B cell (primary cell): Measurements from ENCODE around the gene CCDC138. TPM values are rescaled to one million over a fixed set of nuclear protein-coding genes. Genes with fewer than 3 reads are reported as not detected.
A peak's percentile ranks its signal among the peaks of the same experiment; 100 is the strongest.

Experiments used
- ATAC-seq: fragments of 200-7000 bp; cut with Tn5 transposase; one replicate; pipeline ENCODE4 v1.10.0; 2021; ENCODE audit warnings: low read depth, mild to moderate bottlenecking, moderate number of reproducible peaks, moderate library complexity
- CTCF ChIA-PET: fragments of 350-600 bp; sonication (Branson Sonifier 250); formaldehyde crosslinking; loops from one replicate; lab custom pipeline; 2021; ENCODE audit warnings: antibody characterized with exemption, inconsistent platforms; lab: Charles Lee
- POLR2A ChIA-PET: fragments of 350-600 bp; sonication (Branson Sonifier 250); formaldehyde crosslinking; loops from one replicate; lab custom pipeline; 2021; ENCODE audit warnings: antibody characterized with exemption; lab: Charles Lee
- DNase-seq: peaks from one replicate; pipeline ENCODE4 v3.0.0; 2013
- H2AFZ ChIP-seq: 2 replicates; pipeline ENCODE4 v1.6.1; 2012; ENCODE audit warnings: mild to moderate bottlenecking, low read depth, low read length; ENCODE audit not compliant: insufficient read depth, poor library complexity, severe bottlenecking
- H3K27ac ChIP-seq, 2 donors: 1 replicate in 1 of 2; 2 replicates in 1 of 2; pipeline ENCODE4 v1.5.1; 2012 to 2013; ENCODE audit warnings: low read length in 2 of 2, mild to moderate bottlenecking in 2 of 2, moderate library complexity in 1 of 2
- H3K27me3 ChIP-seq, 4 experiments: fragments of 200-600 bp in 1 of 4; sonication (generic) in 1 of 4; replicated peaks in 1 of 4; 1 replicate in 2 of 4; 2 replicates in 2 of 4; pipeline versions ENCODE4 v1.6.1 to v1.7.0; 2013 to 2016; ENCODE audit warnings: low read length in 3 of 4, mild to moderate bottlenecking in 2 of 4, mixed read lengths in 1 of 4, moderate library complexity in 1 of 4; ENCODE audit not compliant: insufficient read depth in 4 of 4, control insufficient read depth in 3 of 4; ENCODE audit errors: control extremely low read depth in 1 of 4
- H3K36me3 ChIP-seq, 2 experiments: replicated peaks in 1 of 2; 1 replicate in 1 of 2; 2 replicates in 1 of 2; pipeline versions ENCODE4 v1.6.1 to v1.7.1; 2013; ENCODE audit warnings: low read length in 1 of 2; ENCODE audit not compliant: insufficient read depth in 2 of 2, control insufficient read depth in 1 of 2; ENCODE audit errors: control extremely low read depth in 1 of 2, extremely low read depth in 1 of 2
- H3K4me1 ChIP-seq, 2 donors: fragments of 200-600 bp in 1 of 2; sonication (generic) in 1 of 2; 1 replicate in 1 of 2; 2 replicates in 1 of 2; pipeline versions ENCODE4 v1.5.1 to v1.6.1; 2013 to 2017; ENCODE audit warnings: low read length in 2 of 2; ENCODE audit not compliant: control insufficient read depth in 2 of 2, insufficient read depth in 2 of 2
- H3K4me2 ChIP-seq: replicated peaks from 2 replicates; pipeline ENCODE3; 2012; ENCODE audit warnings: mild to moderate bottlenecking, low read depth, low read length; ENCODE audit not compliant: poor library complexity, severe bottlenecking
- H3K4me3 ChIP-seq, 5 experiments: fragments of 200-600 bp in 1 of 5; sonication (generic) in 1 of 5; 1 replicate in 3 of 5; 2 replicates in 2 of 5; pipeline versions ENCODE4 v1.5.1 to v1.7.0; 2011 to 2016; ENCODE audit warnings: low read length in 4 of 5, mild to moderate bottlenecking in 4 of 5, low read depth in 2 of 5, control low read depth in 1 of 5, moderate library complexity in 1 of 5; ENCODE audit not compliant: insufficient read depth in 1 of 5; ENCODE audit errors: control extremely low read depth in 1 of 5, extremely low read depth in 1 of 5
- H3K79me2 ChIP-seq: fragments of 200-600 bp; sonication (generic); one replicate; pipeline ENCODE4 v1.6.0; 2016; ENCODE audit warnings: low read length; ENCODE audit not compliant: control insufficient read depth, insufficient read depth
- H3K9ac ChIP-seq: fragments of 200-600 bp; sonication (generic); 2 replicates; pipeline ENCODE4 v1.6.1; 2017; ENCODE audit warnings: mild to moderate bottlenecking, low read length, moderate library complexity
- H3K9me3 ChIP-seq, 3 donors: one replicate each; pipeline versions ENCODE4 v1.6.1 to v1.7.1; 2013; ENCODE audit warnings: low read length in 2 of 3; ENCODE audit not compliant: control insufficient read depth in 2 of 3, insufficient read depth in 1 of 3; ENCODE audit errors: control extremely low read depth in 1 of 3
- H4K20me1 ChIP-seq: 2 replicates; pipeline ENCODE4 v1.6.0; 2012; ENCODE audit warnings: mild to moderate bottlenecking, low read length; ENCODE audit not compliant: insufficient read depth, control insufficient read depth, poor library complexity, severe bottlenecking
- H3K27ac Mint-ChIP-seq: one replicate; pipeline ENCODE4 v1.8.0; 2021; ENCODE audit warnings: mixed read lengths
- H3K27me3 Mint-ChIP-seq: one replicate; pipeline ENCODE4 v1.8.0; 2021; ENCODE audit warnings: mixed read lengths
- H3K4me1 Mint-ChIP-seq: one replicate; pipeline ENCODE4 v1.8.0; 2021; ENCODE audit warnings: mixed read lengths
- H3K4me3 Mint-ChIP-seq: one replicate; pipeline ENCODE4 v1.8.0; 2021; ENCODE audit warnings: mixed read lengths
- H3K9me3 Mint-ChIP-seq: one replicate; pipeline ENCODE4 v1.8.0; 2022; ENCODE audit warnings: mixed read lengths; ENCODE audit not compliant: insufficient read depth
- EZH2 ChIP-seq: IDR thresholded peaks from 2 replicates; pipeline ENCODE4 v1.6.1; 2012; ENCODE audit warnings: borderline replicate concordance, low read depth, mild to moderate bottlenecking, moderate library complexity, low read length; ENCODE audit not compliant: insufficient read depth, poor library complexity, severe bottlenecking
- WGBS: methylation state at CpG from one replicate; pipeline ENCODE4 v1.1.5; 2013; ENCODE audit warnings: missing lambda C conversion rate; ENCODE audit not compliant: insufficient coverage; 5-methylcytosine and 5-hydroxymethylcytosine counted together
- intact Hi-C: fragments of 100-400 bp; cut with micrococcal nuclease; formaldehyde crosslinking; loops from one replicate; pipeline ENCODE4 v1.10.0; 2022
- polyA plus RNA-seq: library from polyadenylated mRNA; depleted of rRNA; stranded (reverse); fragments of >200 nt; gene quantifications from 2 replicates; pipeline ENCODE4 v1.2.3, GENCODE V29; 2012
- total RNA-seq, 2 donors: library from RNA; stranded (reverse); fragments of 120-200 nt in 1 of 2; gene quantifications; 1 replicate in 1 of 2; 2 replicates in 1 of 2; pipeline versions ENCODE4 v1.2.3 to v1.2.4, GENCODE V29; 2013 to 2022
- TF ChIP-seq, protein P1 (sequence below): fragments of 200-600 bp; IDR thresholded peaks from one replicate; pipeline ENCODE4 v1.8.0; 2022; ENCODE audit warnings: antibody characterized with exemption, mild to moderate bottlenecking

Gene CCDC138
- total and polyA plus RNA-seq, 2 donors (not counting 1 experiment from before 2014, with no cell fraction given), result 3.3 to 16.3 TPM

DNA sequence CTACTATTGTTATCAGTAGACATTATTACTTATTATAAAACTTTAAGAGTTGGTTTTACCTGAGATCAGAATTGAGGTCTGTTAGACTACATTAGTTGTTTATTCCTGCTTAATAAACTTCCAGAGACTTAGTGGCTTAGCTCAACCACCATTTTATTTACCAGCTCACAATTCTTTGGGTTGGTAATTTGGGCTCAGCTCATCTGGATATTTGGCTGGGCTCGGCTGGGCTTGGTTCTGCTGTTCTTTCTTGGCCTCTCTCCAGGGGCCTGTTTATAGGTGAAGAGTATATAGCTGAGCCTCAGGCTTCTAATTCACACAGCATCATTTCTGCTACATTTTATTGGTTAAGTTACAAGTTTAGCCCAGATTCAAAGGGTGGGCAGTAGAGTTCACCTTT is 67.9 kb downstream of the CCDC138 start:
- no peak for TF ChIP-seq EZH2
- TF ChIP-seq, protein P1, sequence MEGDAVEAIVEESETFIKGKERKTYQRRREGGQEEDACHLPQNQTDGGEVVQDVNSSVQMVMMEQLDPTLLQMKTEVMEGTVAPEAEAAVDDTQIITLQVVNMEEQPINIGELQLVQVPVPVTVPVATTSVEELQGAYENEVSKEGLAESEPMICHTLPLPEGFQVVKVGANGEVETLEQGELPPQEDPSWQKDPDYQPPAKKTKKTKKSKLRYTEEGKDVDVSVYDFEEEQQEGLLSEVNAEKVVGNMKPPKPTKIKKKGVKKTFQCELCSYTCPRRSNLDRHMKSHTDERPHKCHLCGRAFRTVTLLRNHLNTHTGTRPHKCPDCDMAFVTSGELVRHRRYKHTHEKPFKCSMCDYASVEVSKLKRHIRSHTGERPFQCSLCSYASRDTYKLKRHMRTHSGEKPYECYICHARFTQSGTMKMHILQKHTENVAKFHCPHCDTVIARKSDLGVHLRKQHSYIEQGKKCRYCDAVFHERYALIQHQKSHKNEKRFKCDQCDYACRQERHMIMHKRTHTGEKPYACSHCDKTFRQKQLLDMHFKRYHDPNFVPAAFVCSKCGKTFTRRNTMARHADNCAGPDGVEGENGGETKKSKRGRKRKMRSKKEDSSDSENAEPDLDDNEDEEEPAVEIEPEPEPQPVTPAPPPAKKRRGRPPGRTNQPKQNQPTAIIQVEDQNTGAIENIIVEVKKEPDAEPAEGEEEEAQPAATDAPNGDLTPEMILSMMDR, result no peak
- H3K9me3 Mint-ChIP-seq, result no peaks in the 10 kb centered on the region
- H3K27ac Mint-ChIP-seq, result no peak overlapping the region
- no peak overlapping the region for H3K9ac ChIP-seq
- H4K20me1 ChIP-seq, result no peaks in the 10 kb centered on the region
- WGBS, result no CpG with 5 or more reads among the region's 1 CpG
- no peaks in the 10 kb centered on the region for H3K4me1 Mint-ChIP-seq
- no peaks in the 10 kb centered on the region for H3K79me2 ChIP-seq
- DNase-seq (no peak), ATAC-seq (no peak)
- no peak overlapping the region for H3K4me3 ChIP-seq
- no peaks in the 10 kb centered on the region for H3K27me3 ChIP-seq
- H3K4me3 Mint-ChIP-seq, result no peak overlapping the region
- H3K27me3 Mint-ChIP-seq, result no peaks in the 10 kb centered on the region
- no peak overlapping the region for H3K4me2 ChIP-seq
- H2AFZ ChIP-seq, result no peak overlapping the region
- H3K9me3 ChIP-seq, result no peaks in the 10 kb centered on the region
- no peaks in the 10 kb centered on the region for H3K4me1 ChIP-seq
- H3K27ac ChIP-seq, result no peak overlapping the region
- ChIA-PET CTCF (no interaction called here), POLR2A (no interaction called here)
- peaks cover 0 to 4% of the 10 kb centered on the region in 2 experiments for H3K36me3 ChIP-seq
- intact Hi-C loops, result no loop called here

DNA sequence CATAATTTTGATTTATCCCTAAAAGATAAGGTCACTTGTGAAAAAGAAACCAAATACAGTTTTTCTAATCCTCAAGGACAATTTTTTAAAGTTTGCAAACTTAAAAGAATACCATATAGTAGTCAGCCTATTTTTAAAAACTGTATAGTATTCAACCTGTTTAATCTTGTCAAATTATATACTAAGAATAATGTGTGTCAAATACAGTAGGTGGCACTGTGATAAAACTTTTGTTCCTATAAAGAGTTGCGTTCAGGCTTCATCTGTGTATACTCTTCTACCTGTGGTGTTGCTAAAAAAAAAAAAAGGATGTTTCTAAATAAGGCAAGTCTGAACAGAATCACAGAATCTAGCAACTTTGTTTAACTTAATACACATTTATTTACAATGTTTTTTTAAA is 68.6 kb downstream of the CCDC138 start:
- no CpG with 5 or more reads among the region's 1 CpG for WGBS
- Histone ChIP-seq H3K36me3 (peaks cover 0 to 4% of the 10 kb centered on the region in 2 experiments), H4K20me1 (no peaks in the 10 kb centered on the region), H2AFZ (no peak overlapping the region), H3K79me2 (no peaks in the 10 kb centered on the region), H3K27me3 (no peaks in the 10 kb centered on the region), H3K9ac (no peak overlapping the region), H3K4me3 (no peak overlapping the region), H3K4me2 (no peak overlapping the region), H3K4me1 (no peaks in the 10 kb centered on the region), H3K27ac (no peak overlapping the region), H3K9me3 (no peaks in the 10 kb centered on the region)
- H3K4me3 Mint-ChIP-seq, result no peak overlapping the region
- intact Hi-C loops, result no loop called here
- no peak for TF ChIP-seq EZH2
- TF ChIP-seq, protein P1, result peak; percentile 25
- no peak for ATAC-seq
- no peaks in the 10 kb centered on the region for H3K4me1 Mint-ChIP-seq
- ChIA-PET POLR2A (no interaction called here), CTCF (interaction anchor here (1.5 kb wide), 1 partner anchor 655 kb away, joined by 8 read pairs; no protein-coding TSS in a partner anchor)
- H3K27me3 Mint-ChIP-seq, result no peaks in the 10 kb centered on the region
- DNase-seq, result peak; percentile 6
- H3K27ac Mint-ChIP-seq, result no peak overlapping the region
- H3K9me3 Mint-ChIP-seq, result no peaks in the 10 kb centered on the region
